Smooth muscle cell (in vitro differentiated cells): ENCODE data around the gene POLR2F. TPM values are rescaled to one million over a fixed set of nuclear protein-coding genes. Genes with fewer than 3 reads are reported as not detected.

Experiments used
- DNase-seq: peaks from one replicate; lab custom pipeline; 2025; ENCODE audit not compliant: unreplicated experiment; lab: John Stamatoyannopoulos, UW
- H2AFZ ChIP-seq: fragments of 200-600 bp; sonication (generic); 2 replicates; pipeline ENCODE4 v1.6.0; 2016; ENCODE audit warnings: antibody characterized with exemption, low read depth, mild to moderate bottlenecking
- H3F3A ChIP-seq: fragments of 200-600 bp; sonication (generic); 2 replicates; pipeline ENCODE4 v1.6.0; 2017; ENCODE audit warnings: antibody characterized with exemption, low read depth
- H3K27ac ChIP-seq: fragments of 200-600 bp; sonication (generic); 2 replicates; pipeline ENCODE4 v1.5.1; 2016; ENCODE audit warnings: low read depth, mild to moderate bottlenecking
- H3K27me3 ChIP-seq: fragments of 200-600 bp; sonication (generic); 2 replicates; pipeline ENCODE4 v1.6.1; 2016; ENCODE audit warnings: low read depth, mild to moderate bottlenecking
- H3K36me3 ChIP-seq: fragments of 200-600 bp; sonication (generic); 2 replicates; pipeline ENCODE4 v1.5.1; 2016; ENCODE audit warnings: low read depth
- H3K4me1 ChIP-seq: fragments of 200-600 bp; sonication (generic); 2 replicates; pipeline ENCODE4 v1.5.1; 2016; ENCODE audit warnings: low read depth
- H3K4me2 ChIP-seq: fragments of 200-600 bp; sonication (generic); 2 replicates; pipeline ENCODE4 v1.6.0; 2016; ENCODE audit warnings: mild to moderate bottlenecking
- H3K4me3 ChIP-seq: fragments of 200-600 bp; sonication (generic); 2 replicates; pipeline ENCODE4 v1.5.1; 2016; ENCODE audit warnings: mild to moderate bottlenecking
- H3K79me2 ChIP-seq: fragments of 200-600 bp; sonication (generic); 2 replicates; pipeline ENCODE4 v1.6.0; 2016; ENCODE audit warnings: low read depth, mild to moderate bottlenecking
- H3K9ac ChIP-seq: fragments of 200-600 bp; sonication (generic); 2 replicates; pipeline ENCODE4 v1.6.0; 2016; ENCODE audit warnings: low read depth
- H3K9me3 ChIP-seq: fragments of 200-600 bp; sonication (generic); replicated peaks from 2 replicates; pipeline ENCODE4 v1.5.1; 2016; ENCODE audit warnings: low read depth
- H4K20me1 ChIP-seq: fragments of 200-600 bp; sonication (generic); 2 replicates; pipeline ENCODE4 v1.6.0; 2016; ENCODE audit warnings: low read depth
- CTCF ChIP-seq: fragments of 200-600 bp; sonication (generic); IDR thresholded peaks from 2 replicates; pipeline ENCODE4 v1.5.1; 2017; ENCODE audit warnings: borderline replicate concordance, mild to moderate bottlenecking, antibody characterized with exemption; ENCODE audit not compliant: insufficient read depth, poor library complexity, severe bottlenecking
- WGBS: methylation state at CpG from one replicate; pipeline ENCODE4 v1.1.7; 2016; ENCODE audit warnings: low lambda C conversion rate; 5-methylcytosine and 5-hydroxymethylcytosine counted together
- microRNA-seq: library from miRNA; unstranded; fragments of <30 nt; microRNA quantifications from one replicate; pipeline ENCODE4, GENCODE V29; 2016; ENCODE audit warnings: borderline number of aligned reads
- polyA plus RNA-seq: library from polyadenylated mRNA; unstranded; fragments of >200 nt; fragmentation: Nextera tagmentation; extraction: Ambion mirVana; gene quantifications from 2 replicates; pipeline ENCODE4 v1.2.1, GENCODE V29; 2016
- total RNA-seq: library from RNA; depleted of rRNA; stranded (reverse); fragments of >200 nt; gene quantifications from 2 replicates; pipeline ENCODE4 v1.2.3, GENCODE V29; 2014

The POLR2F gene
- total and polyA plus RNA-seq, 2 experiments from 2014 or later, result 29.0 to 138 TPM

DNA sequence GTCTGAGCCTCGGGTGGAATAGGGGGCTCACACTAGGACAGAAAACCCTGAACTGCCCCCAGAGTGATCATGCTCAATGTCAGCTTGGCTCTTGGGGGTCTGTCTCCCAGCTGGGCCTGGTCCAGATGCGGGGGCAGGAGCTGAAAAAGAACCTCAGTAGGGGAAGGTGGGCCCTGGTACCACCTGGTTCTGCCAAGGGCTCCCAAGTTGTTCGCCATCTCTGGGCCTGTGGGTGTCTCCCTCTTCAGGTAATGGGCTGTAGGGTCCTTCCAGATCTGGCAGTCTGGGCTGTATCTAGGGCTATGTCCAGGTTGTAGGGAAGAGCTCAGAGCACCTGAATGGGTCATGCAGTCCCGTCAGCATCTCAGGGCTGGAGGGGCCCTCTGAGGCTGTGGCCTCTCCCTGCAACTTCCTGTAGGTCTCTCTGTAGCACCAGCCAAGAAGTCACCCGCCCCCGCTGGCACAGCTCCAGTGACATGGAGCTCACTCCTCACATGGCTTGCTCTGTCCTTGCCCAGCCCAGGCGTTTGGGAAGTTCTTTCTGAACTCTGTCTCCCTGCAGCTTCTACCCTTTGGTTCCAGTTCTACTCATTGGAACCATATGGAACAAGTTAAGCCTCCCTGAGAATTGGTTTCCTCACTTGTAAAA, 63.9 kb downstream of the POLR2F start:
- DNase-seq, result no peak
- Histone ChIP-seq H3K36me3 (no peaks in the 10 kb centered on the region), H3K9me3 (no peaks in the 10 kb centered on the region), H3K27me3 (no peaks in the 10 kb centered on the region), H3K27ac (no peak overlapping the region), H4K20me1 (no peaks in the 10 kb centered on the region), H3K79me2 (no peaks in the 10 kb centered on the region), H3K9ac (no peak overlapping the region), H3F3A (no peaks in the 10 kb centered on the region), H3K4me2 (no peak overlapping the region), H3K4me3 (no peak overlapping the region), H2AFZ (no peak overlapping the region), H3K4me1 (peaks cover 13% of the 10 kb centered on the region)
- no peak for TF ChIP-seq CTCF
- 91% methylated on average over 7 of the region's 7 CpGs for WGBS

DNA sequence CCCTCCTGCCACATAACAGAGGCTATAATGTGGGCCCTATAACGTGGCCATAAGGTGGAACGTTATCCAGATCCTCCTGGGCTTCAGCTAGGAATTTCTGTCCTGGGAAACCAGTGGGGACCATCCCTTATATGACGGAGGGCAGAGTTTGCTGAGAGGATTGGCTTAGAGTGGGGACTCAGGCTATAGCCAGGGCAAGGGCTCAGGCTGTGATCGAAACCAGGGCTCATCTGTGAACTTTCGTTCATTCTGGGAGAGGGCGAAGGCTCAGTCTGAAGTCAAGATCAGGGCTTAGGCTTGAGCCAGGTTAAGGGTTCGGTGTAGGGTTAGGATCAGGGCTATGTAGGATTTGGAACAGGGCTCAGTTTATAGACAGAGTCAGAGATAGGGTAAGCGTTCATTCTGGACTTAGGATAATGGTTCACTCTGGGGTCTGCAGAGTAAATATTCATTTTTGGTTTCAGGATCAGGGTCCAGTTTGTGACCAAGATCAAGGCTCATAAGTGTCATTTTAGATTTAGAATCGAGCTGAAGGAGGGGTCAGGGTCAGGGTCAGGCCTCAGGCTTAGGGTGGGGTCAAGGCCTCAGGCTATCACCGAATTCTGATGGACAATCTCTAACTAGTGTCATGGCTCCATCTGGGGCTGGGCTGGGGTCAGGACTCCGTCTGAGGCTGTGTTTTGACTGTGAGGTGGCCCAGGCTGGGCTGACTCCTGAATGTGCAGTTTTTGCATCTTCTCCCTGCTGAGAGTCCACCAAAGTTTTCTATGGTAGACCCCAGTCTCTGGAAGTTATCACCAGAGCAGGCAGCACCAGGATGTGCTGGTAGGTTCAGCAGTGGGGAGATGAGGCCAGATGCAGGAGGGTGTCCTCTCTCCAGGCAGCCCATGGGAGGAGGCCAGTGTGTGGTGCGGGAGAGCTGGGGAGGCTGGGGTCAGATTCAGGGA, 64.7 kb downstream of the POLR2F start:
- H3K36me3 ChIP-seq, result no peaks in the 10 kb centered on the region
- no peaks in the 10 kb centered on the region for H3K27me3 ChIP-seq
- no peak for DNase-seq
- TF ChIP-seq CTCF, result no peak
- no peaks in the 10 kb centered on the region for H4K20me1 ChIP-seq
- no peaks in the 10 kb centered on the region for H3K79me2 ChIP-seq
- H3F3A ChIP-seq, result no peaks in the 10 kb centered on the region
- H2AFZ ChIP-seq, result no peak overlapping the region
- H3K4me3 ChIP-seq, result no peak overlapping the region
- H3K4me1 ChIP-seq, result peaks cover 13% of the 10 kb centered on the region
- 88% methylated on average over 12 of the region's 12 CpGs for WGBS
- no peaks in the 10 kb centered on the region for H3K9me3 ChIP-seq
- no peak overlapping the region for H3K4me2 ChIP-seq
- H3K9ac ChIP-seq, result no peak overlapping the region
- no peak overlapping the region for H3K27ac ChIP-seq

Small RNA genes lying within 50 kb of the gene (microRNA-seq; reads per million reads assigned to microRNA genes)
- gene MIR4534 (not detected), gene MIR6820 (7.6 reads per million, percentile 6 among the genes with 10 or more reads in this experiment)

Other genes with a start within 250 kb of the POLR2F start
- 10.8 and 13.5 TPM in 2 replicates for gene GCAT, start 145.8 kb upstream of the POLR2F start, total RNA-seq
- 21.2 and 30.6 TPM in 2 replicates for gene GCAT, start 145.8 kb upstream of the POLR2F start, polyA plus RNA-seq
- gene GALR3, start 130.3 kb upstream of the POLR2F start, total RNA-seq, result not detected in 2 replicates
- 0.26 TPM in 1 of 2 replicates, not detected in the other for gene GALR3, start 130.3 kb upstream of the POLR2F start, polyA plus RNA-seq
- gene ANKRD54, start 109.4 kb upstream of the POLR2F start, total RNA-seq, result 24.5 and 26.6 TPM in 2 replicates
- 22.2 and 26.2 TPM in 2 replicates for gene ANKRD54, start 109.4 kb upstream of the POLR2F start, polyA plus RNA-seq
- 264 and 274 TPM in 2 replicates for gene EIF3L, start 104.3 kb upstream of the POLR2F start, total RNA-seq
- gene EIF3L, start 104.3 kb upstream of the POLR2F start, polyA plus RNA-seq, result 165 and 182 TPM in 2 replicates
- 15.2 and 24.9 TPM in 2 replicates for gene MICALL1, start 47.4 kb upstream of the POLR2F start, total RNA-seq
- gene MICALL1, start 47.4 kb upstream of the POLR2F start, polyA plus RNA-seq, result 8.7 and 17.1 TPM in 2 replicates
- 0.18 and 0.81 TPM in 2 replicates for gene C22orf23, start 98 bp upstream of the POLR2F start, total RNA-seq
- gene C22orf23, start 98 bp upstream of the POLR2F start, polyA plus RNA-seq, result 1.0 and 2.4 TPM in 2 replicates
- not detected in 2 replicates for gene SOX10, start 30.9 kb downstream of the POLR2F start, total RNA-seq
- gene SOX10, start 30.9 kb downstream of the POLR2F start, polyA plus RNA-seq, result not detected in 2 replicates
- gene PICK1, start 103.7 kb downstream of the POLR2F start, total RNA-seq, result 8.8 and 23.4 TPM in 2 replicates
- gene PICK1, start 103.7 kb downstream of the POLR2F start, polyA plus RNA-seq, result 17.5 and 30.1 TPM in 2 replicates
- 0.09 TPM in 1 of 2 replicates, not detected in the other for gene SLC16A8, start 130.5 kb downstream of the POLR2F start, total RNA-seq
- gene SLC16A8, start 130.5 kb downstream of the POLR2F start, polyA plus RNA-seq, result 0.93 and 1.4 TPM in 2 replicates
- gene BAIAP2L2, start 157.0 kb downstream of the POLR2F start, total RNA-seq, result 0.13 and 0.31 TPM in 2 replicates
- gene BAIAP2L2, start 157.0 kb downstream of the POLR2F start, polyA plus RNA-seq, result 0.67 and 1.3 TPM in 2 replicates
- 6.1 and 19.4 TPM in 2 replicates for gene PLA2G6, start 228.1 kb downstream of the POLR2F start, total RNA-seq
- gene PLA2G6, start 228.1 kb downstream of the POLR2F start, polyA plus RNA-seq, result 8.6 and 8.9 TPM in 2 replicates
- 51.2 and 52.4 TPM in 2 replicates for gene MAFF, start 248.3 kb downstream of the POLR2F start, total RNA-seq
- gene MAFF, start 248.3 kb downstream of the POLR2F start, polyA plus RNA-seq, result 48.2 and 53.4 TPM in 2 replicates